Measurements from ENCODE around the gene ZNF337.

- TF ChIP-seq, protein P1, sequence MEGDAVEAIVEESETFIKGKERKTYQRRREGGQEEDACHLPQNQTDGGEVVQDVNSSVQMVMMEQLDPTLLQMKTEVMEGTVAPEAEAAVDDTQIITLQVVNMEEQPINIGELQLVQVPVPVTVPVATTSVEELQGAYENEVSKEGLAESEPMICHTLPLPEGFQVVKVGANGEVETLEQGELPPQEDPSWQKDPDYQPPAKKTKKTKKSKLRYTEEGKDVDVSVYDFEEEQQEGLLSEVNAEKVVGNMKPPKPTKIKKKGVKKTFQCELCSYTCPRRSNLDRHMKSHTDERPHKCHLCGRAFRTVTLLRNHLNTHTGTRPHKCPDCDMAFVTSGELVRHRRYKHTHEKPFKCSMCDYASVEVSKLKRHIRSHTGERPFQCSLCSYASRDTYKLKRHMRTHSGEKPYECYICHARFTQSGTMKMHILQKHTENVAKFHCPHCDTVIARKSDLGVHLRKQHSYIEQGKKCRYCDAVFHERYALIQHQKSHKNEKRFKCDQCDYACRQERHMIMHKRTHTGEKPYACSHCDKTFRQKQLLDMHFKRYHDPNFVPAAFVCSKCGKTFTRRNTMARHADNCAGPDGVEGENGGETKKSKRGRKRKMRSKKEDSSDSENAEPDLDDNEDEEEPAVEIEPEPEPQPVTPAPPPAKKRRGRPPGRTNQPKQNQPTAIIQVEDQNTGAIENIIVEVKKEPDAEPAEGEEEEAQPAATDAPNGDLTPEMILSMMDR (IDR thresholded peaks at IDR 0.05): no peak
- TF ChIP-seq POLR2AphosphoS5 (IDR thresholded peaks at IDR 0.05) (no peak), POLR2A (IDR thresholded peaks at IDR 0.05) (no peak), EP300 (IDR thresholded peaks at IDR 0.05) (no peak)
Observed at GRCh38 chr20:25695532-25696370, 902 bp downstream of the ZNF337 start.
